Posterior vena cava (tissue), 2 donors: ENCODE results near the gene THBS1. TPM values are rescaled to one million over a fixed set of nuclear protein-coding genes. Genes with fewer than 3 reads are reported as not detected.

Experiments used
- DNase-seq: peaks from one replicate; pipeline ENCODE4 v3.0.0-alpha.2; 2020; ENCODE audit warnings: low spot score
- intact Hi-C, 2 donors: fragments of 100-400 bp; cut with DNase I; formaldehyde crosslinking; loops; one replicate each; pipeline versions ENCODE4 v1.14.1 to v1.14.2; 2022 to 2023
- total RNA-seq, 2 donors: library from RNA; stranded (reverse); fragmentation: NEBNext Ultra II Directional; extraction: Animal tissue kit (Norgen Biotek cat#: 25700); gene quantifications; one replicate each; pipeline ENCODE4 v1.2.1, GENCODE V29; 2021
- donor health status: DM: yes; HTN: yes; CAD: no.
- donor health status: DM: yes; HTN: yes; CAD: no.

Gene THBS1
- total RNA-seq, 2 donors from 2014 or later, result 585 to 1,947 TPM

- intact Hi-C loops, result loop anchor here in 1 of 2 donors (5.0 to 10.0 kb wide), 2 partner anchors 771 to 949 kb away; no protein-coding TSS in a partner anchor
- no peak for DNase-seq
Observed at GRCh38 chr15:39585871-39586301, 5.0 kb downstream of the THBS1 start.

- intact Hi-C loops, result loop anchor here in 1 of 2 donors (5.0 to 10.0 kb wide), 2 partner anchors 772 to 949 kb away; no protein-coding TSS in a partner anchor
- DNase-seq, result no peak
Observed at GRCh38 chr15:39586387-39587095, 5.7 kb downstream of the THBS1 start.

- intact Hi-C loops, result loop anchor here in 1 of 2 donors (5.0 to 10.0 kb wide), 2 partner anchors 772 to 950 kb away; no protein-coding TSS in a partner anchor
- no peak for DNase-seq
Observed at GRCh38 chr15:39587096-39587721, 6.3 kb downstream of the THBS1 start.

- no peak for DNase-seq
- intact Hi-C loops, result loop anchor here in 1 of 2 donors (5.0 to 10.0 kb wide), 2 partner anchors 773 to 951 kb away; no protein-coding TSS in a partner anchor
Observed at GRCh38 chr15:39587731-39588530, 7.1 kb downstream of the THBS1 start.

GRCh38 chr15:39588531-39589192 lies 7.8 kb downstream of the THBS1 start:
- intact Hi-C loops, result loop anchor here in 1 of 2 donors (5.0 to 10.0 kb wide), 2 partner anchors 774 to 951 kb away; no protein-coding TSS in a partner anchor
- DNase-seq, result no peak

- intact Hi-C loops, result loop anchor here in 1 of 2 donors (5.0 to 10.0 kb wide), 2 partner anchors 775 to 952 kb away; no protein-coding TSS in a partner anchor
- no peak for DNase-seq
Observed at GRCh38 chr15:39589193-39589814, 8.4 kb downstream of the THBS1 start.

GRCh38 chr15:39589815-39590644 lies 9.2 kb downstream of the THBS1 start:
- intact Hi-C loops, result loop anchor here in 1 of 2 donors (5.0 to 10.0 kb wide), 2 partner anchors 775 to 953 kb away; no protein-coding TSS in a partner anchor

GRCh38 chr15:39591141-39591895 lies 10.4 kb downstream of the THBS1 start:
- intact Hi-C loops, result no loop called here
- no peak for DNase-seq

More at GRCh38 chr15:39589815-39590644, 9.2 kb downstream of the THBS1 start:
- DNase-seq, result no peak

GRCh38 chr15:39591896-39592315 lies 11.0 kb downstream of the THBS1 start:
- intact Hi-C loops, result no loop called here
- DNase-seq, result no peak

GRCh38 chr15:39592500-39592899 lies 11.6 kb downstream of the THBS1 start:
- intact Hi-C loops, result no loop called here
- peak; percentile 70 for DNase-seq

- intact Hi-C loops, result no loop called here
Observed at GRCh38 chr15:39593071-39593655, 12.3 kb downstream of the THBS1 start.

GRCh38 chr15:39593656-39594445 lies 13.0 kb downstream of the THBS1 start:
- peak; percentile 64 for DNase-seq
- intact Hi-C loops, result no loop called here

More at GRCh38 chr15:39593071-39593655, 12.3 kb downstream of the THBS1 start:
- DNase-seq, result peak; percentile 80

GRCh38 chr15:39594446-39595337 lies 13.8 kb downstream of the THBS1 start:
- DNase-seq, result no peak
- intact Hi-C loops, result loop anchor here in 1 of 2 donors (1.0 kb wide), 1 partner anchor 32 kb away; no protein-coding TSS in a partner anchor
